Measurements from ENCODE around the gene TAGLN.

- TF ChIP-seq EZH2phosphoT487 (IDR thresholded peaks at IDR 0.05; ENCODE audit: insufficient read depth, low read depth) (no peak), EZH2 (IDR thresholded peaks at IDR 0.05; ENCODE audit: insufficient read depth, poor library complexity, severe bottlenecking) (no peak)
Observed at GRCh38 chr11:117218133-117218915, 19.2 kb downstream of the TAGLN start.
